Parietal lobe (tissue), 2 donors: ENCODE measurements around the gene HACD3. TPM values are rescaled to one million over a fixed set of nuclear protein-coding genes. Genes with fewer than 3 reads are reported as not detected.

Experiments
- small RNA-seq: library from RNA; depleted of rRNA; stranded (forward); fragments of <200 nt; gene quantifications from one replicate; pipeline ENCODE3, GENCODE V24; 2014; ENCODE audit warnings: low replicate concordance
- total RNA-seq: library from RNA; depleted of rRNA; stranded (reverse); fragments of >200 nt; gene quantifications from one replicate; pipeline ENCODE4 v1.2.3, GENCODE V29; 2014

The HACD3 gene, protein sequence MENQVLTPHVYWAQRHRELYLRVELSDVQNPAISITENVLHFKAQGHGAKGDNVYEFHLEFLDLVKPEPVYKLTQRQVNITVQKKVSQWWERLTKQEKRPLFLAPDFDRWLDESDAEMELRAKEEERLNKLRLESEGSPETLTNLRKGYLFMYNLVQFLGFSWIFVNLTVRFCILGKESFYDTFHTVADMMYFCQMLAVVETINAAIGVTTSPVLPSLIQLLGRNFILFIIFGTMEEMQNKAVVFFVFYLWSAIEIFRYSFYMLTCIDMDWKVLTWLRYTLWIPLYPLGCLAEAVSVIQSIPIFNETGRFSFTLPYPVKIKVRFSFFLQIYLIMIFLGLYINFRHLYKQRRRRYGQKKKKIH
- 95.2 TPM for total RNA-seq

DNA sequence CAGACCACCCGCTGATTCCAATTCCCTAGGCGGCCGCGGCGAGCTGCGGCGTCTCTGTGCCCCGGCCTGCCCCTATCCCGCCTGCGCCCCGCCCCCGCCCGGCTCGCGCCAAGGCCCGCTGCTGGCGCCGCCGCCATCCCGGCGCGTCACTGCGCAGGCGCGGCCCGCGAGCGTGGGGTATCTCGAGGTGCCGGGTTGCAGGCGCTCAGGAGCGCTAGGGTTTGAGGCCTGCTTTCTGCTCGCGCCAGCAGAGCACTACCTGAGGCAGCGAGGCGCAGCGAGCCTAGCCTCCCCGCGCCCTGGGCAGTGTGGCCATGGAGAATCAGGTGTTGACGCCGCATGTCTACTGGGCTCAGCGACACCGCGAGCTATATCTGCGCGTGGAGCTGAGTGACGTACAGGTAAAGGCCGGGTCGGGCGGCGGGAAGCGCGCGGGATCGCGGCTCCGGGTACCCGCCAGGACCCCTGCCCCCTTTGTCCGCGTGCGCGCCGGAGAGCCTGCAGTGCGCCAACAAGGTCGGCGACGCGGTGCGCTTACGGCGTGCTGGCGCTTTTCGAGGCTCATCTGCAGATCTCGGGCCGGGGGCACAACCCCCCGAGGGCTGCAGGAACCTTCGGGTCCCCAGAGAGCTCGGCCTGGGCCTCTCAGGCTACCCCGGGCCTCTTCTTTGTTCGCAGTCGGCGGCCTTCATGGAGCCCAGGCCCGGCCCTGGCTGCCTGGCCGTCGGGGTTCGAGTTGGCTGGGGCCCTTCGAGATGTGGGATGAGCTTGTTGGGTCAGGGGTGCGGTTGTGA is at the start of gene HACD3:
TSS of gene HACD3 (plus strand) at position 146 of the 794 bp plus-strand sequence. CDS start at position 315, 169 bp downstream.

DNA sequence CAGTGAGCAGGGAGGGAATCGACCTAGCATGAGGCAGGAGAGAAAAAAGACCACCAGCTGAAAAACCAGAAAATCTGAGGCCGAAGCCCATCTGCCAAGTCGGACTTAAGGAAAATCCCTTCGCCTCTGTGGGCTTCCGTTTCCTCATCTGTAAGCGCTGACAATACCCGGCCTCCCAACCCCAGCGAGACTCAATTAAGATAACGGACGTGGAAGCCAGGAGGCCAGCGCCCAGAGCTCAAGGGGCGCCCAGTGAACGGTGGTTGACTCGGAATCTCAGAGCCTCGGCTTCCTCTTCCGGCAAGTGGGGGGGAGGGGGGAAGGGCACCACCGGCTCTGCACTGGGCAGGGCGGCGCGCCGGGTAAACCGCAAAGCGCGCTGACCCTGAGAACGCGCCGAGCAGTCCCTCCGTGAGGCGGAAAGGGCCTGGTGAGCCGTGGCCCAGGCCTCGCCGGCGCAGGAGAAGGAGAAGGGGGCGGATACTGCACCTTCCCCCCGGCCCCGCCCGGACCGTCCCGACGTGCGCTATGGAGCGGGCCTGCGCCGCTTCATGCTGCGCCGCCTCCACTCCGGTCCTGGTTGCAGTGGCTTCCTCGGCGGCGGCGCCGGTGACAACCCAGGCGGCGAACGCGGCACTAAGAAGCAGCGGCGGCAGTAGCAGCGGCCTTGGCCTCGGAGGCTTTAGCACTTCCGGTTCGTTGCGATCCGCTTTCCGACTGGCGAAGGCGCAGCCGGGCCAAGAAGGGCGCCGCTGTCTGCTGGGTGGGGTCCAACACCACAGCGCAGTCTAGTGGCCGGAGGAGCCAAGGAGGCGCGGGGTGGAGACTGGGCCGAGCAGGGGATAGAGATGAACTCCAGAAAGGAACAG is 13.0 kb upstream of the HACD3 start, which contains the start of gene DPP8:
TSS of gene DPP8 (minus strand) at position 693 of the 869 bp plus-strand sequence. CDS start 5,136 bp downstream, outside the sequence.

DNA sequence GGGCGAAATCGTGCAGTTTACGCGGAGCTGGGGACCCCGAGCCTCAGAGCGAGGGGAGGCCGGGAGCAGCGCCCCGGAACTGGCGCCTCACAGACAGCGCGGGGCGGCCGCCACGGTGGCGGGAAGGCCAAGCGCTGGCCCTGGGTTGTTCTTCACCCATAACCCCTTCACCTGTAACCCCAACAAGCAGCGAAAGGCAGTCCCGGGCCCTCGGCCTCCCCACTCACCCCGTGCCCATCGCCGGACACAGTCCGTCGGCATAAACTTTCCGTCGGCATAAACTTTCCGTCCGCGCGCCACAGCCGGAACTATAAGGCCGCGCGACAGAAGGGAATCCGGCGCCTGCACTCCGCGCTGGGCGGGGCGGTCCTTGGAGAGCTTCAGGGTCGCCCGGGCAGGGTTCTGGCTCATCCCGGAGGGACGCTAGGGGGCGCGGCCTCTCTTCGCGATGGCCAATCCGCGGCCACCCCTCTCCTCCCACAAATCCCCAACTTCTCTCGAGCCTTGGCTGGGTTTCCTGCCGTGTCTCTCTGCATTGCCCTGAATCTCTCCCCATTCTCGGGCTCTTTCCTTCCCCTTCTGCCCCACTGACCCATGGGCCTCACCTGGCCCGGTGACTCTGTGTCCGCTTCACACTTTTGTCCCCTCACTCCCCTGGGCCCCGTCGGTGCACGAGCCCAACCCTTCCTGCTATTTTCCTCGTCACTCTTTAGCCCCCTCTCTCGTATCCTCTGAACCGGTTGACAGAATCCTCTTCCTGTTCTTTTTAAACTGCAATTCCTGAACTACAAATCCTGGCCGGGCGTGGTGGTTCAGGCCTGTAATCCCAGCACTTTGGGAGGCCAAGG is 80.8 kb downstream of the HACD3 start, which contains the start of gene INTS14:
TSS of gene INTS14 (minus strand) at position 261 of the 848 bp plus-strand sequence. CDS start 3,751 bp downstream, outside the sequence.

DNA sequence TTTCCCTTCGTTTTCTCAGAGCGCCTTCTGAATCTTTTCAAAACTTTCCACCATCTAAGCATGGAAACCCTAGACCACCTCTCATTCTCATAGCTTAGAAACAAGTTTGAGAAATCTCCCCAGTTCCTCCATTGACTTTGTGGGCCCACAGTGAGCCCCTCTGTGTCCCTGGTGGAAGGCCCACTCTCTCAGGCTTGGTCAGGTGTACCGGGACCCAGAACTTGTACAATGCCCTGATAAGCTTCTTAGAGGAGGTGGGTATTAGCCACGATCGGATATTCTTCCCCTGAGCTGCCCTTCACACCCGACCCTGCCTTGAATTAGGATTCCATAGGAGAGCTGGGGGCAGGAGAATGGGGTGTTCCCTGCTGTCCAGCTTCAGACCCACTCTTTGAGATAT is 91.4 kb downstream of the HACD3 start, which contains the start of gene SLC24A1:
TSS of gene SLC24A1 (plus strand) at position 301 of the 400 bp plus-strand sequence. CDS start 2,143 bp downstream, outside the sequence.

Small RNA genes within 50 kb of the gene (small RNA-seq; reads per million reads assigned to genes)
- gene RF00019 (not detected), gene RNU6-19P (not detected)

Other genes with a start within 250 kb of the HACD3 start
- gene PARP16, start 243.6 kb upstream of the HACD3 start, total RNA-seq: 16.6 TPM
- gene RNU5A-1, start 234.4 kb upstream of the HACD3 start, total RNA-seq: not detected
- gene RNU5B-1, start 225.8 kb upstream of the HACD3 start, total RNA-seq: not detected
- gene IGDCC3, start 152.5 kb upstream of the HACD3 start, total RNA-seq: 23.2 TPM
- 21.0 TPM for gene IGDCC4, start 107.5 kb upstream of the HACD3 start, total RNA-seq
- gene DPP8, start 12.8 kb upstream of the HACD3 start, total RNA-seq: 81.1 TPM
- 25.7 TPM for gene INTS14, start 80.7 kb downstream of the HACD3 start, total RNA-seq
- gene SLC24A1, start 91.5 kb downstream of the HACD3 start, total RNA-seq: 1.6 TPM